Adrenal gland (tissue), 12 donors: ENCODE measurements around the gene STAB2. TPM values are rescaled to one million over a fixed set of nuclear protein-coding genes. Genes with fewer than 3 reads are reported as not detected.

ENCODE experiments used
- DNase-seq, 7 donors: peaks; one replicate each; pipeline ENCODE4 v3.0.0-alpha.2; 2019 to 2020
- H3K27ac ChIP-seq, 5 donors: fragments of 200-600 bp; sonication (generic) in 4 of 5; 1 replicate in 3 of 5; 2 replicates in 2 of 5; pipeline versions ENCODE4 v1.5.1 to v1.8.0; 2016 to 2020; ENCODE audit warnings: mild to moderate bottlenecking in 1 of 5
- H3K27me3 ChIP-seq: fragments of 200-600 bp; 2 replicates; pipeline ENCODE4 v1.8.0; 2021
- H3K36me3 ChIP-seq, 2 donors: fragments of 200-600 bp; replicated peaks in 1 of 2; 1 replicate in 1 of 2; 2 replicates in 1 of 2; pipeline versions ENCODE4 v1.5.1 to v1.8.0; 2018 to 2022
- H3K4me1 ChIP-seq, 2 donors: fragments of 200-600 bp; replicated peaks in 1 of 2; 1 replicate in 1 of 2; 2 replicates in 1 of 2; pipeline versions ENCODE4 v1.5.1 to v1.8.0; 2018 to 2021
- H3K4me3 ChIP-seq, 4 donors: fragments of 200-600 bp; sonication (generic) in 3 of 4; one replicate each; pipeline ENCODE4 v1.5.1; 2016 to 2018
- H3K9me3 ChIP-seq, 3 donors: fragments of 200-600 bp; sonication (generic) in 1 of 3; replicated peaks in 1 of 3; 1 replicate in 2 of 3; 2 replicates in 1 of 3; pipeline versions ENCODE4 v1.5.1 to v1.8.0; 2016 to 2021
- CTCF ChIP-seq, 6 experiments: fragments of 450-650 bp in 4 of 6; fragments of 200-600 bp in 2 of 6; sonication (generic) in 1 of 6; IDR thresholded peaks; 1 replicate in 5 of 6; 2 replicates in 1 of 6; pipeline versions ENCODE4 v1.5.1 to v1.8.0; 2016 to 2021; ENCODE audit warnings: antibody characterized with exemption in 6 of 6, mild to moderate bottlenecking in 2 of 6, moderate library complexity in 1 of 6
- POLR2A ChIP-seq, 2 donors: fragments of 450-650 bp; IDR thresholded peaks; one replicate each; pipeline ENCODE4 v1.6.1; 2017; ENCODE audit warnings: antibody characterized with exemption in 2 of 2, mild to moderate bottlenecking in 2 of 2, moderate library complexity in 1 of 2
- WGBS, 4 donors: extraction: QIAGEN DNeasy Blood & Tissue Kit in 2 of 4; methylation state at CpG; one replicate each; pipeline versions ENCODE4 v1.1.5 to v1.1.7; 2013 to 2017; 5-methylcytosine and 5-hydroxymethylcytosine counted together
- intact Hi-C, 2 donors: fragments of 100-400 bp; cut with DNase I; formaldehyde crosslinking; loops; one replicate each; pipeline versions ENCODE4 v1.14.1 to v1.15.0; 2022 to 2023
- polyA plus RNA-seq, 3 donors: library from polyadenylated mRNA; stranded (reverse); fragments of 200-250 nt in 2 of 3; fragments of 350-450 nt in 1 of 3; fragmentation: Illumina TruSeq in 1 of 3; extraction: RNeasy Lipid Tissue Mini Kit (QIAGEN cat#74804) in 1 of 3; gene quantifications; one replicate each; pipeline ENCODE4 v1.2.3, GENCODE V29; 2013 to 2014
- total RNA-seq, 9 donors: library from RNA; depleted of rRNA in 4 of 9; stranded (reverse); fragments of >200 nt in 4 of 9; fragments of 120-200 nt in 1 of 9; fragmentation: NEBNext Ultra II Directional in 1 of 9; extraction: Animal tissue kit (Norgen Biotek cat#: 25700) in 1 of 9; gene quantifications; one replicate each; pipeline versions ENCODE4 v1.1.0 to v1.2.4, GENCODE V29; 2013 to 2023
- donor health status: healthy with polysubstance abuse.
- donor health status: Bipolar disorder and iron deficiency.
- donor health status: DM: yes; HTN: yes; CAD: no.
- donor health status: DM: no; HTN: no; CAD: no.
- donor health status: DM: no; HTN: no; CAD: no.
- donor health status: DM: yes; HTN: yes; CAD: no.

Gene STAB2
- total and polyA plus RNA-seq, 12 donors = 0.02 to 2.1 (median 0.27) TPM; not detected in 1

GRCh38 chr12:103665971-103666370 lies 78.9 kb downstream of the STAB2 start:
- Histone ChIP-seq H3K9me3 (no peaks in the 10 kb centered on the region), H3K36me3 (no peaks in the 10 kb centered on the region), H3K27me3 (peaks cover 20% of the 10 kb centered on the region), H3K4me3 (no peak overlapping the region), H3K27ac (no peak overlapping the region), H3K4me1 (no peaks in the 10 kb centered on the region)
- intact Hi-C loops = no loop called here
- no peak for DNase-seq
- WGBS, 4 donors = 26 to 47% (median 37%) methylated on average over 3 to 5 of the region's 5 CpGs
- TF ChIP-seq POLR2A (IDR thresholded peaks at IDR 0.05) = no peak
- no peak for TF ChIP-seq CTCF (IDR thresholded peaks at IDR 0.05)

GRCh38 chr12:103667125-103667524 lies 80.1 kb downstream of the STAB2 start:
- Histone ChIP-seq H3K36me3 (no peaks in the 10 kb centered on the region), H3K27ac (no peak overlapping the region), H3K9me3 (no peaks in the 10 kb centered on the region), H3K27me3 (peaks cover 11% of the 10 kb centered on the region), H3K4me1 (no peaks in the 10 kb centered on the region), H3K4me3 (no peak overlapping the region)
- TF ChIP-seq CTCF (IDR thresholded peaks at IDR 0.05) (no peak), POLR2A (IDR thresholded peaks at IDR 0.05) (no peak)
- intact Hi-C loops = no loop called here
- WGBS, 4 donors = 31 to 44% (median 41%) methylated on average over 2 of the region's 2 CpGs
- no peak for DNase-seq

- H3K27ac ChIP-seq = no peak overlapping the region
- intact Hi-C loops = no loop called here
- TF ChIP-seq CTCF (IDR thresholded peaks at IDR 0.05) (no peak), POLR2A (IDR thresholded peaks at IDR 0.05) (no peak)
- no peaks in the 10 kb centered on the region for H3K9me3 ChIP-seq
- H3K27me3 ChIP-seq = peaks cover 11% of the 10 kb centered on the region
- 90 to 93% (median 92%) methylated on average over 3 to 8 of the region's 8 CpGs for WGBS, 4 donors
- H3K4me3 ChIP-seq = no peak overlapping the region
- no peaks in the 10 kb centered on the region for H3K36me3 ChIP-seq
- DNase-seq = no peak
- no peaks in the 10 kb centered on the region for H3K4me1 ChIP-seq
Observed at GRCh38 chr12:103668520-103668919, 81.4 kb downstream of the STAB2 start.

- no peak overlapping the region for H3K27ac ChIP-seq
- no peak overlapping the region for H3K4me3 ChIP-seq
- peaks cover 2% of the 10 kb centered on the region for H3K27me3 ChIP-seq
- WGBS, 4 donors = 93 to 100% (median 96%) methylated on average over 1 of the region's 1 CpG
- TF ChIP-seq POLR2A (IDR thresholded peaks at IDR 0.05) = no peak
- no peak for TF ChIP-seq CTCF (IDR thresholded peaks at IDR 0.05)
- no peaks in the 10 kb centered on the region for H3K9me3 ChIP-seq
- intact Hi-C loops = no loop called here
- no peaks in the 10 kb centered on the region for H3K36me3 ChIP-seq
- H3K4me1 ChIP-seq = no peaks in the 10 kb centered on the region
- no peak for DNase-seq
Observed at GRCh38 chr12:103671367-103671766, 84.3 kb downstream of the STAB2 start.
